GM21723 (cell line): Measurements from ENCODE around the gene OR13C2.
"Not testable (repeated sequence)": the region's sequence is repeated elsewhere in the genome, so short reads cannot be mapped to it uniquely, and the experiment has no call there.

Experiments
- ATAC-seq: cut with Tn5 transposase; IDR thresholded peaks from one replicate; pipeline ENCODE4 v1.9.1; 2021; ENCODE audit warnings: mild to moderate bottlenecking, moderate library complexity; ENCODE audit not compliant: unreplicated experiment

The OR13C2 gene, protein sequence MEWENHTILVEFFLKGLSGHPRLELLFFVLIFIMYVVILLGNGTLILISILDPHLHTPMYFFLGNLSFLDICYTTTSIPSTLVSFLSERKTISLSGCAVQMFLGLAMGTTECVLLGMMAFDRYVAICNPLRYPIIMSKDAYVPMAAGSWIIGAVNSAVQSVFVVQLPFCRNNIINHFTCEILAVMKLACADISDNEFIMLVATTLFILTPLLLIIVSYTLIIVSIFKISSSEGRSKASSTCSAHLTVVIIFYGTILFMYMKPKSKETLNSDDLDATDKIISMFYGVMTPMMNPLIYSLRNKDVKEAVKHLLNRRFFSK

DNA sequence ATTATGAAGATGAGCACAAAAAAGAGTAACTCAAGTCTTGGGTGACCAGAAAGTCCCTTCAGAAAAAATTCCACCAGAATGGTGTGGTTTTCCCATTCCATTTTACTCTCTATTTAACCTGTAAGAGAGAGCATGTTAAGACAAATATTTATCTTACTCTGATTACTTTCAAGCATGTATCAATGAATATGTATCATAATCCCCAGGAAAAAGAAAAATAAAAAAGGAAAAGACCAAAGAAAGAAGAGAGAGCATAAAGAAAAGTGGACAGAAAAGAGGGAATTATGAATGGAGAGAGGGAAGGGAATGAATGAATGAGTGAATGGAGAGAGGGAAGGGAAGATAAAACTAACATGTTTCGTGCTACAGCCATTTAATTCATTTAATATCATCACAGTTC lies at the start of gene OR13C2:
Gene OR13C2 (minus strand): TSS at position 101 of the 400 bp plus-strand sequence. CDS start 0 bp downstream, at position 101.
- not testable (repeated sequence) for ATAC-seq

DNA sequence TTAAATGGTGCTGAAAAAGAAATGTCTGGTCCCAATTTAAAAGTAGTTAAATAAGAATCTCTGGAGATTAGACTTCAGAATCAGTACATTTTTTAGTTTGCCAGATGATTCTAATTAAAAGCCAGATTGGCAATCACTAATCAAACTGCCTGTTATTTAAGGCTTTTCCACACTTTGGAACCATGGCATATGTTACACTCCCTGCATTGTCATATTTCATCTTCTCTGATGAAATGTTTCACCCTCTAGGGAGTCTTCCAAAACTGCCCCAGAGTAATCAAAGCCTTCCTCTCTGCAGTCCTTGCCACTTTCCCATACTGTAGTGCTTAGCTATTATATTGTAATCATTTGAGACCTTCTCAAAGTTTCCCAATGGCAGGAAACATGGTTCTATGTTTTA lies 30.0 kb upstream of the OR13C2 start:
- ATAC-seq, result no peak

DNA sequence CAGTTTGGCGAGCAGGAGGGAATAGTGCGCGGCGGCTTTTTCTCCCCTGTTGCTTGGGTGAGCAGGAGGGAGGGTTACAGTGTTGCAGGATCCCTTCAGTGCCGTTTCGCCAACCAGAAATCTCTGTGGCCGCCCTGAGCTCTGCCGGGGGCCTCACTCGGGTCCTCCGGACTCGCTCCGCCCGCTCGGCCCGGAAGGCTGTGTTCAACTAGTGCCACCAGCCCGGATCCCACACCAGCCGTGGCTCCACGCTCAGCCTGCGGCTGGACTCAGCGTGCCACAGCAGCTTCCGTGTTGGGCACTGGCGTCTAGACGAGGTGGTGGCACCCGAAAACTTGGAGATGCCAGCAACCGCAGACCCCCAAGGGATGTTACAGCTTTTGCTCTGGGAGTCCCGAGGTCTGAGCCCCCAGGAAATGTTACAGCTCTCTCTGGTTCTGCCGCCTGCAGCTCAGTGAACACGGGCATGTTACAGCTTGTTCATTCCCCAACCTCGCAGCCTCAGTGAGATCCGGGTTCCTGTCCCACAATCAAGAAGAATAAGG lies 28.6 kb upstream of the OR13C2 start:
- no peak for ATAC-seq

DNA sequence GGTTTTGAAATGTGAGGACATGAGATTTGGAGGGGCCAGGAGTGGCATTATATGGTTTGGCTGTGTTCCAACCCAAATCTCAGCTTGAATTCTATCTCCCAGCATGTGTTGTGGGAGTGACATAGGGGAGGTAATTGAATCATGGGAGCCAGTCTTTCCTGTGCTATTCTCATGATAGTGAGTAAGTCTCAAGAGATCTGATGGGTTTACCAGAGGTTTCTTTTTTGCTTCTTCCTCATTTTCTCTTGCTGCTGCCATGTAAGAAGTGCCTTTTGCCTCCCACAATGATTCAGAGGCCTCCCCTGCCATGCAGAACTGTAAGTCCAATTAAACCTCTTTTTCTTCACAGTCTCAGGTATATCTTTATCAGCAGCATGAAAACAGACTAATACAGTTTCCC lies 20.5 kb upstream of the OR13C2 start:
- not testable (repeated sequence) for ATAC-seq

DNA sequence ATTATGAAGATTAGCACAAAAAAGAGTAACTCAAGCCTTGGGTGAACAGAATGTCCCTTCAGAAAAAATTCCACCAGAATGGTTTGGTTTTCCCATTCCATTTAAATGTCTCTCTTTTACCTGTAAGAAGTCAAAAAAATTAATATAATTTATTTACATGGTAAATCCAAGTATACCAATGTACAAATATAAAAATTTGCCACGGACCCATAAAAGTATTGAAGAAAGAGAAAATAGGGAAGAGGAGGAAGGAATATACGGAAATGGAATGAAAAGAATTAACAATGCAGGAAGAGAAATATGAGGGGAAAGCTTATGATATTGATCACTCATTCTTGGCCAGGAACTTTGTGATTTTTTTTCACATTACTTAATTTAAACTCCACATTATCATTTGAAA lies 12.7 kb upstream of the OR13C2 start, which contains the start of gene OR13C9:
Gene OR13C9 (minus strand): TSS at position 101 of the 400 bp plus-strand sequence. CDS start 0 bp downstream, at position 101.
- ATAC-seq, result no peak

DNA sequence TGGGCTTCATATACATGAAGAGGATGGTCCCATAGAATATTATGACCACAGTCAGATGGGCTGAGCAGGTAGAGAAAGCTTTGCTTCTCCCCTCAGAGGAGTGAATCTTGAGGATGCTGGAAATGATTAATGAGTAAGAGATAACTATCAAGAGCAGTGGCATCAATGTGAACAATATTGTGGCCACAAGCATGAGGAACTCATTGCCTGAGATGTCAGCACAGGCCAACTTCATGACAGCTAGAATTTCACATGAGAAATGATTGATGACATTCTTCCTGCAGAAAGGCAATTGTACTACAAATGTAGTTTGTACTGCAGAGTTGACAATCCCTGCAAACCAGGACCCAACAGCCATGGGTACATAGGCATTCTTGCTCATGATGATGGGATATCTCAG lies 12.0 kb upstream of the OR13C2 start:
- no peak for ATAC-seq

DNA sequence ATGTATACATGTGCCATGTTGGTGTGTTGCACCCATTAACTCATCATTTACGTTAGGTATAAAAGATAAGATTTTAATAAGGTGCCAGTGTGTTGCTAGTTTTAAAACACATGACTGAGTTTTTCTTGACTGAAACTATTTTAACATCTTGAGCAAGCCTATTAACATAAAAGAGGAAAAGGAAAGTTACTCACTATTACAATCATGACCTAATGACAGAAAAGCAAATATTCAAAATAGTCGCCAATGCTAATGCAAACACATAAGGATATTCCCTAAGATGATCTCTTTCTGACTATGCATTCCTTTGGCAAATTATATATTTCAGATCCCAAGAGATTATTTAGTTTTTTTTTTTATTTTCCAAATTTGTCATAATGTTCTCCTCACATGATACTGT lies 5.8 kb upstream of the OR13C2 start:
- no peak for ATAC-seq

DNA sequence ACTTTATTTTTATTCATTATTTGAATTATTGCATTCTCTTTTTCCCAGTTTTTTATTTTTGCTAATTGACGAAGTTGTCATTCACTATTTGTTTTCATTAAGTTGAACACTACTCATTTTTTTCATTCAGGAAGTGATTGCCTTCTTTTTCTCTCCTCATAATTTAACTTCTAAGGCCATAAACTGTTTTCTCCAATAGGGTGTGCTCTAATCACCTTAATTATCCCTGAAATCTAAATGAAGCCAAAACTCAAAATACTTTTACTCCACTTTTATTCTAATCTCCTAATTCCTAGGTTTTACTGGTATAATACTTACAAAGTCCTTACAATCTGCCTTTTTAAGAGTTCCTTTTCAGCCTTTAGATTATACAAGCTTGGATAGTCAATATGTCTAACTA lies 2.9 kb upstream of the OR13C2 start:
- ATAC-seq, result no peak

DNA sequence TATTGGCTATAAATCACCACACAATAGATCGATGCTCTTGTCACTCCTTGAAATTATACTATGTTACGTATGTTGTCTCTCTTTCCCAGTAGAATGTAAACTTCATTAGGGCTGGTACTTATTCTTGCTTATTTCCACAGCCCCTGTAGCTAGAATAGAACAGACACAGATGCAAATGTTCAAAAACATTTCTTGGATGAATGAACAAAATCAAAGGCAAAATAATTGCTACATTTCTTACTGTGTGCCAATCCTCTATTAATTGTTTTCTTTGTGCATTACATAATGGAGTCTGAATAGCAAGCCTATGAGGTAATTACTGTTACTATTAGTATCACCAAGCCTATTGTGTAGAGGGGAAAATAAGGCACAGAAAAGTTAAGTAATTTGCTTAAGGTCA lies 725 bp upstream of the OR13C2 start:
- ATAC-seq, result no peak

DNA sequence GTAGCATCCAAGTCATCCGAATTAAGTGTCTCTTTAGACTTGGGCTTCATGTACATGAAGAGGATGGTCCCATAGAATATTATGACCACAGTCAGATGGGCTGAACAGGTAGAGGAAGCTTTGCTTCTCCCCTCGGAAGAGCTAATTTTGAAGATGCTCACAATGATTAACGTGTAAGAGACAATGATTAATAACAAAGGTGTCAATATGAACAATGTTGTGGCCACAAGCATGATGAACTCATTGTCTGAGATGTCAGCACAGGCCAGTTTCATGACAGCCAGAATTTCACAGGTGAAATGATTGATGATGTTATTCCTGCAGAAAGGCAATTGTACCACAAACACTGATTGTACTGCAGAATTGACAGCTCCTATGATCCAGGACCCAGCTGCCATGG lies 626 bp downstream of the OR13C2 start:
- no peak for ATAC-seq

DNA sequence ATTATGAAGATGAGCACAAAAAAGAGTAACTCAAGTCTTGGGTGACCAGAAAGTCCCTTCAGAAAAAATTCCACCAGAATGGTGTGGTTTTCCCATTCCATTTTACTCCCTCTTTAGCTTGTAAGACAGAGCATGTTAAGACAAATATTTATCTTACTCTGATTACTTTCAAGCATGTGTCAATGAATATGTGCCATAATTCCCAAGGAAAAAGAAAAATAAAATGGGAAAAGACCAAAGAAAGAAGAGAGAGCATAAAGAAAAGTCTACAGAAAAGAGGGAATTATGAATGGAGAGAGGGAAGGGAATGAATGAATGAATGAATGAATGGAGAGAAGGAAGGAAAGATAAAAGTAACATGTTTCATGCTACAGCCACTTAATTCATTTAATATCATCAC lies 6.1 kb downstream of the OR13C2 start, which contains the start of gene OR13C5:
Gene OR13C5 (minus strand): TSS at position 101 of the 400 bp plus-strand sequence. CDS start 0 bp downstream, at position 101.
- ATAC-seq, result not testable (repeated sequence)

DNA sequence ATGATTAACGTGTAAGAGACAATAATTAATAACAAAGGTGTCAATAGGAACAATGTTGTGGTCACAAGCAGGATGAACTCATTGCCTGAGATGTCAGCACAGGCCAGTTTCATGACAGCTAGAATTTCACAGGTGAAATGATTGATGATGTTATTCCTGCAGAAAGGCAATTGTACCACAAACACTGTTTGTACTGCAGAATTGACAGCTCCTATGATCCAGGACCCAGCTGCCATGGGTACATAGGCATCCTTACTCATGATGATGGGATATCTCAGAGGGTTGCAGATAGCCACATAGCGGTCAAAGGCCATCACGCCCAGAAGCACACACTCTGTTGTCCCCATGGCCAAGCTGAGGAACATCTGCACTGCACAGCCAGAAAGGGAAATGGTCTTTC lies 6.7 kb downstream of the OR13C2 start:
- ATAC-seq, result not testable (repeated sequence)

DNA sequence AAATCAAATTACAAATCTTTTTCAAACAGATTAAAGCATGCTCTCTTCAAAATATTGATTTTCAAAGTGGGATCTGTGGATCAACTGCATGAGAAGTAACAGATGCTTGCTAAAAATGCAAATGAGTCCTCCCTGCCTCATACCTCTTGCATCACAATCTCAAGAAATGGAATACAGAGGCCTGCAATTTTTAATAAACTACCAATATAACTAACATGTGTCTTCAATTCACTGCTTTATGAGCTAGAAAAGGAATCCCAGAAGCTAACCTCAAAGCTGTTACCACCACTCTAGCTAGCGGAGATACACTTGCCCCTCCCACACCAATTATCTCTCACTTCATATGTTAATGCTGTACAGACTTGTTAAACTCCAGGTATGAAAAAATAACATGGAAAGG lies 15.8 kb downstream of the OR13C2 start:
- no peak for ATAC-seq

DNA sequence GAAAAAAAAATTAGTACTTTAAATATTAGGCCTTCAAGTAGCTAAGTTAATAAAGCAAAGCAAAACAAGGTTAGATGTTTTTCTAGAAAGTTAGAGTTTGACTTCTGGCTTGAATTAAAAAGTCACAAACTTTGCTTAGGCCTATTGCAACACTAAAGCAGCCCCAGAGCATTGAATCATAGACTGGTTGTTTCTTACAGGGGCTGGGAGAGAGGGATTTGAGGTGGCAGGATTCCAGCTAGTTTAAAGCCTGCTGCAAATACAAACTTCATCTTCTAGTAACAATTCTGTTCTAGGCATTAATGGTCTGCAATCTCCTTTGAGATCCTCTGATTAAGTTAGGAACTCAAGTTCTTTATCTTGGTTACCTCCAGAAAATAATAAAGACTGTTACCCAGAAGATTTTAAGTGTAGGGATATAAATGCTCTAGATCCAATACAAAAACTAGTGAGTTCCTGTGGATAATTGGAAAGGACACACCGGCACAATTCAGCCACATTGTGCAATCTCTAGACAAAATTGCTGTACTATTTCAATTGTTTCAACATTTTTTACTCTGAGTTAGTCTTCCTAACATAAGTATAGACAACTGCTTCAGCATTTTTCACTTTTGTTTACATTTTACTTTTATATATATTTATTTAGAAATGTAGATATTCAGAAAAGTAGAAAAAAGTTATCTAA lies 18.8 kb downstream of the OR13C2 start:
- no peak for ATAC-seq

DNA sequence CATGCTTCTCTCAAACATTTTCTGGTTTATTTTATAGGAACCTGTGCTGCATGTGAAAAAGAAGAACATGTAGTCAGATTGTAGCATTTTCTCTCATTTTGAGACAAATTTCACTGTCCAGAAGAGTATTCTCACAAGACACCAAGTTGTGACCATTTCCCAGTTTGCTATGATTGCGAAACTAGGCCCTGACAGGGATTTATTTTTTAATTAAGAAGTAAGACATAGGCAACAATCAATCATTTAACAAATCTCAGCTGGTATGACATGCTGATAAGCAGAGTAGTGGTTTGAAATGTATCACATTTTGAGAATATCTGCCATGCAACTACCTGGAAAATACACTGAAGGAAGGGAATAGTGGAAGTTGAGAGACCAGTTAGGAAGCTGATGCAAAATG lies 24.9 kb downstream of the OR13C2 start:
- no peak for ATAC-seq

DNA sequence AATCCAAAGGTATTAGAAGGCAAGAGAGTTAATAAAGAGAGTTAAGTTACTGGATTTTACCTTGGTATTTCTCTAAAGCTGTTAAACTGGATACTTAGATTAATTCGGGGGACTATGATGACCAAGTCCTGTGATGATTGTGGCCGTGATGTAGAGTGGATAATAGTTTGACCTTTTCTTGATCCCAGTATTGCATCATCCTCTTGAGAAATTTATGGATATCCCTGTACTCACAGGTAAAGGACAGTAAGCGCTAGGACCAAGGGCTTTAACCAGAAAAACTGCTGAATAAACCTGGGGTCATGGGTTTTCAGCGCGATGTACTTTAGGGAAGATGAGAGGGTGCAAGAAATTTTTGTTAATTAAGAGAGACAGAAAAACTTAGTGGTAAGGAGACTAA lies 28.2 kb downstream of the OR13C2 start:
- ATAC-seq, result no peak

DNA sequence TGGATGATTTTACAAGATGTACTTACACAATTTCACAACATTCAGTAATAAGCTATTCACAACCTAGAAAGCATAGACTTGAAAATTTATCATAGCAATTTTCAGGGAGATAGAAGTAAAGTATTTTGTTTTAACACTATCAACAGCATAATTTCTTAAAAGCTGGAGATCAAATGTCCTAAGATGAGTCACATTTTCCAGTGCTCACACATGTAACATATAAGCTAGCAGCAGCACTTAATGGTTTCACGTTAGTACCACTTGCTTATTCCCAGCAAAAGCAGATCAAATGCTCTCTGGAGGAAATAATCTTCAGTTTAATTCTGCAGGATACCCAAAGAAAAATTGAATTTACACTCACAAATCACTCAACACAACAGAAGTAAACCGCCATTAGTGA lies 30.0 kb downstream of the OR13C2 start:
- no peak for ATAC-seq

DNA sequence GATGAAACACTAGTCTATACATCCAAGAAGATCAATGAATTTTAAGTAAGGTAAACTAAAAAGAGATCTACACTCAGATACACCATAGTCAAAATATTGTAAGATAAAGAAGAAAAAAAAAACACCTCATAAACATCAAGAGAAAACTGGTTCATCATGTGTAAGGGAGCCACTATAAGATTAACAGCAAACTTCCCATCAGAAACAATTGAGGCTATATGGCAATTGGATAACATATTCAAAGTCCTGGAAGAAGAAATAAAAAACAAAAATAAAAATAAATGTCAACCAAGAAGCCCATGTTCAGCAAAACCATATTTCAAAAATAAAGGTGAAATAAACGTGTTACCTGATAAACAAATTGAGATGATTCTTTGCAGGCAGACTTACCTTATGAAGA lies 32.8 kb downstream of the OR13C2 start:
- ATAC-seq, result no peak

DNA sequence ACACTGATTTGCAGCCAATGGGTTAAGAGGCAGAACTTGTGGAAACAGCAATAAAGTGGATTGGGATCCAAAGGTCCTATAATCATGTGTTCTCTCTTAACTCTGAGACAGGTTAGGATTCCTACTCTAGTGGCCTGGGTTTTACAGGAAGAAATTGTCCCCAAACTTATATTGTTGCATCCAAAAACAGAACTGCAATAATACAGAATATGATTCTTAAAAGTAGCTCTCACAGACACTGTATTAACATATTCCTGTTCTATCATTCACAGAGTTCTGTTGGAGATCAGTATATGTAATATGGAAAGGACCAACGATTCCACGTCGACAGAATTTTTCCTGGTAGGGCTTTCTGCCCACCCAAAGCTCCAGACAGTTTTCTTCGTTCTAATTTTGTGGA lies 36.6 kb downstream of the OR13C2 start, which contains the start of gene OR13C8:
Gene OR13C8 (plus strand): TSS at position 301 of the 400 bp plus-strand sequence. CDS start 0 bp downstream, at position 301.
- ATAC-seq, result no peak

DNA sequence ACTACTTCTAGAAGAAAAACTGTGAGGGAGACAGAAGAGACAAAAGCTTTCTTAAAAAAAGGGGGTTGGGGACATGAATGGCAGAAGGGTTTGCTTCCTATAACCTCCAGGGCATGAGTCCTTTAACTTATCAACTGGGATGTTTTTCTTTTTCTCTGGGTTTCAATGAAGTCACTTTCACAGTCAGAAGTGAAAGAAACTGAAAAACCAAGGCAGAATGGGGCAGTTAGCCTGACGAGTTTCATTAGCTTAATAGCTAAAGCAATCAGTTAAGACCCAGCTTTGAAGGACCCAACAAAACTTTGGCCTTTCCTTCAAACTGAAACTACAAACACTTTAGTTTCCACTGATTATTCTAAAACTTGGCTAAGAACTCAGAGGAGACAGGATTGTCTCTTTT lies 41.1 kb downstream of the OR13C2 start:
- no peak for ATAC-seq

DNA sequence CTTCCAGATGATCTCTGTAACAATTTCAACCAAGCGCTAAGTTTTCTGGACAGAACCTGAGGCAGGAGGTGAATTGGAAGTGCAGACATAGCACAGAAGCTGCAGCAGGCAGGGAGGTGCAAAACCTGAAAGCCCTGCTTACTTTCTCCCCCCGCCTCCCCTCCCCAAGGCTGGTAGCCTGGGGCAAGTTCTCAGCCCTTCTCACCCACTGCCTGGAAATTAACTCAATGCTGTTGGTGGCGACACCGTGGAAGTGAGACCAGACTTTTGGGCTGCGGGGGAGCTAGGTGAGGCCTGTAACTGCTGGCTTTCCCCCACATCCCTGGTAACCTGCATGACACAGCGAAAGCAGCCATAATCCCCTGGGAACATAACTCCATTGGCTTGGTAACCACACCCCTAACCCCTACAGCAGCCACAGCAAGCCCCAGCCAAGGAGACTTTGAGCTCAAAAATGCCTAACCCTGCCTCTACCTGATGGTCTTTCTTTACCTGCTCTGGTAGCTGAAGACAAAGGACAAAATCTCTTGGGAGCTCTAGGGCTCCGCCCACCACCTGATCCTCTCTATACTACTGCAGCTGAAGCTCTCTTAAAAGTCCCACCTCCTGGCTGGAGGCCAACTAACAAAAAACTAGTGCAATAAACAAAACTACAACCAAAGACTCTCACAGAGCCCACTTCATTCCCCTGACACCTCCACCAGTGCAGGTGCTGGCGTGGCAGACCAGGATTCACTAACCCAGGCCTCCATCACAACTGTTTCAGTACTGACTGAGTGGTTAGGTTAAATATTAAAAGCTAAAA lies 48.4 kb downstream of the OR13C2 start:
- no peak for ATAC-seq
